NCI-H510A treated with DMSO at 0.1 percent for 48 hours (cell line): ENCODE measurements around the gene MAP4K2.

ENCODE experiments used
- DNase-seq: peaks from one replicate; lab custom pipeline; 2025; lab: John Stamatoyannopoulos, UW

MAP4K2 gene

GRCh38 chr11:64791781-64792291 lies 11.2 kb downstream of the MAP4K2 start:
- DNase-seq = no peak

GRCh38 chr11:64790205-64791095 lies 12.6 kb downstream of the MAP4K2 start:
- DNase-seq = no peak

GRCh38 chr11:64789331-64790204 lies 13.4 kb downstream of the MAP4K2 start:
- DNase-seq = no peak

GRCh38 chr11:64788321-64789215 lies 14.4 kb downstream of the MAP4K2 start:
- no peak for DNase-seq

- no peak for DNase-seq
Observed at GRCh38 chr11:64787526-64788320, 15.3 kb downstream of the MAP4K2 start.

- DNase-seq = no peak
Observed at GRCh38 chr11:64786308-64786707, 16.7 kb downstream of the MAP4K2 start.

GRCh38 chr11:64784813-64785581 lies 18.0 kb downstream of the MAP4K2 start:
- no peak for DNase-seq

- peak; percentile 99 for DNase-seq
Observed at GRCh38 chr11:64778473-64779298, 24.3 kb downstream of the MAP4K2 start, which contains the start of gene SF1. SF1 (minus strand) TSS chr11:64778542; CDS start chr11:64778392, 150 bp downstream.

GRCh38 chr11:64778223-64778472 lies 24.9 kb downstream of the MAP4K2 start:
- no peak for DNase-seq

GRCh38 chr11:64777449-64778222 lies 25.4 kb downstream of the MAP4K2 start:
- DNase-seq = peak; percentile 44

- DNase-seq = no peak
Observed at GRCh38 chr11:64776875-64777274, 26.1 kb downstream of the MAP4K2 start.

GRCh38 chr11:64776425-64776824 lies 26.6 kb downstream of the MAP4K2 start:
- no peak for DNase-seq

GRCh38 chr11:64774144-64774543 lies 28.9 kb downstream of the MAP4K2 start:
- DNase-seq = no peak

- DNase-seq = no peak
Observed at GRCh38 chr11:64772303-64773018, 30.6 kb downstream of the MAP4K2 start.

GRCh38 chr11:64771861-64772260 lies 31.2 kb downstream of the MAP4K2 start:
- no peak for DNase-seq

- DNase-seq = no peak
Observed at GRCh38 chr11:64770120-64770519, 32.9 kb downstream of the MAP4K2 start.

GRCh38 chr11:64769283-64769682 lies 33.7 kb downstream of the MAP4K2 start:
- no peak for DNase-seq

GRCh38 chr11:64768300-64768694 lies 34.7 kb downstream of the MAP4K2 start:
- DNase-seq = no peak
